Thoracic aorta (tissue), 2 donors: ENCODE results near the gene DNASE2. TPM values are rescaled to one million over a fixed set of nuclear protein-coding genes. Genes with fewer than 3 reads are reported as not detected.
"Not testable (repeated sequence)": the region's sequence is repeated elsewhere in the genome, so short reads cannot be mapped to it uniquely, and the experiment has no call there.

Experiments
- ATAC-seq: fragments of 150-250 bp; one replicate; pipeline ENCODE4 v1.8.0; 2017; ENCODE audit warnings: low read depth; ENCODE audit not compliant: insufficient number of reproducible peaks, low FRiP score
- DNase-seq: peaks from one replicate; pipeline ENCODE4 v3.0.0-alpha.2; 2020; ENCODE audit warnings: low spot score
- H3K27ac ChIP-seq, 2 donors: fragments of 200-600 bp; sonication (generic); 1 replicate in 1 of 2; 2 replicates in 1 of 2; pipeline ENCODE4 v1.5.1; 2016; ENCODE audit warnings: mild to moderate bottlenecking in 2 of 2, moderate library complexity in 2 of 2
- H3K27me3 ChIP-seq: fragments of 200-600 bp; sonication (generic); replicated peaks from 2 replicates; pipeline ENCODE4 v1.6.0; 2016; ENCODE audit warnings: mild to moderate bottlenecking; ENCODE audit not compliant: insufficient read depth
- H3K36me3 ChIP-seq: fragments of 200-600 bp; sonication (generic); one replicate; pipeline ENCODE4 v1.5.1; 2016
- H3K4me1 ChIP-seq, 2 donors: fragments of 200-600 bp; sonication (generic); 1 replicate in 1 of 2; 2 replicates in 1 of 2; pipeline versions ENCODE4 v1.5.1 to v1.6.0; 2016; ENCODE audit warnings: low read depth in 2 of 2, mild to moderate bottlenecking in 1 of 2; ENCODE audit not compliant: control insufficient read depth in 1 of 2
- H3K4me3 ChIP-seq: fragments of 200-600 bp; sonication (generic); 2 replicates; pipeline ENCODE4 v1.5.1; 2016; ENCODE audit warnings: mild to moderate bottlenecking
- H3K9me3 ChIP-seq: fragments of 200-600 bp; sonication (generic); 2 replicates; pipeline ENCODE4 v1.5.1; 2016
- CTCF ChIP-seq: fragments of 200-600 bp; sonication (generic); IDR thresholded peaks from one replicate; pipeline ENCODE4 v1.5.1; 2019; ENCODE audit warnings: antibody characterized with exemption
- total RNA-seq, 2 donors: library from RNA; depleted of rRNA; stranded (reverse); fragments of >200 nt; gene quantifications; one replicate each; pipeline versions ENCODE4 v1.1.0 to v1.2.3, GENCODE V29; 2016

Gene DNASE2
- total RNA-seq, 2 donors from 2014 or later, result 24.0 to 53.3 TPM

GRCh38 chr19:12921047-12921446 is 39.8 kb upstream of the DNASE2 start:
- no peak for ATAC-seq

GRCh38 chr19:12918253-12918652 is 37.0 kb upstream of the DNASE2 start:
- no peak for ATAC-seq
- Histone ChIP-seq H3K9me3 (no peaks in the 10 kb centered on the region), H3K4me3 (no peak overlapping the region), H3K27ac (no peak overlapping the region), H3K4me1 (peaks cover 3 to 9% of the 10 kb centered on the region in 2 donors), H3K36me3 (peaks cover 9% of the 10 kb centered on the region), H3K27me3 (no peaks in the 10 kb centered on the region)
- TF ChIP-seq CTCF, result no peak
- no peak for DNase-seq

More at GRCh38 chr19:12921047-12921446, 39.8 kb upstream of the DNASE2 start:
- Histone ChIP-seq H3K27me3 (no peaks in the 10 kb centered on the region), H3K36me3 (peaks cover 34% of the 10 kb centered on the region), H3K4me1 (peaks cover 3 to 4% of the 10 kb centered on the region in 2 donors), H3K9me3 (no peaks in the 10 kb centered on the region), H3K4me3 (no peak overlapping the region), H3K27ac (no peak overlapping the region)
- TF ChIP-seq CTCF, result no peak
- DNase-seq, result no peak

- not testable (repeated sequence) for DNase-seq, H3K36me3 ChIP-seq, H3K4me3 ChIP-seq, H3K27ac ChIP-seq, H3K9me3 ChIP-seq, H3K27me3 ChIP-seq, ATAC-seq
- H3K4me1 ChIP-seq, result peaks cover 3 to 21% of the 10 kb centered on the region in 2 donors
Measured at GRCh38 chr19:12915860-12916259, 34.6 kb upstream of the DNASE2 start.

GRCh38 chr19:12913851-12914690 is 32.8 kb upstream of the DNASE2 start:
- no peak for ATAC-seq
- TF ChIP-seq CTCF, result no peak
- no peaks in the 10 kb centered on the region for H3K27me3 ChIP-seq
- no peaks in the 10 kb centered on the region for H3K9me3 ChIP-seq
- peaks cover 3 to 16% of the 10 kb centered on the region in 2 donors for H3K4me1 ChIP-seq
- no peak for DNase-seq
- H3K4me3 ChIP-seq, result no peak overlapping the region
- no peak overlapping the region for H3K27ac ChIP-seq
- H3K36me3 ChIP-seq, result no peaks in the 10 kb centered on the region

GRCh38 chr19:12913011-12913561 is 31.8 kb upstream of the DNASE2 start:
- TF ChIP-seq CTCF, result no peak
- H3K36me3 ChIP-seq, result no peaks in the 10 kb centered on the region
- no peaks in the 10 kb centered on the region for H3K27me3 ChIP-seq
- peak overlapping the region; percentile 23 for H3K4me3 ChIP-seq
- H3K27ac ChIP-seq, result peak overlapping the region; percentile 38 to 62
- ATAC-seq (no peak), DNase-seq (no peak)
- H3K4me1 ChIP-seq, result peaks cover 0 to 16% of the 10 kb centered on the region in 2 donors
- H3K9me3 ChIP-seq, result no peaks in the 10 kb centered on the region
